ENCODE data around the gene UNC5CL. TPM values are rescaled to one million over a fixed set of nuclear protein-coding genes. Genes with fewer than 3 reads are reported as not detected.

Gene UNC5CL
- total RNA-seq, 1 experiment from 2014 or later = 10.6 TPM

DNA sequence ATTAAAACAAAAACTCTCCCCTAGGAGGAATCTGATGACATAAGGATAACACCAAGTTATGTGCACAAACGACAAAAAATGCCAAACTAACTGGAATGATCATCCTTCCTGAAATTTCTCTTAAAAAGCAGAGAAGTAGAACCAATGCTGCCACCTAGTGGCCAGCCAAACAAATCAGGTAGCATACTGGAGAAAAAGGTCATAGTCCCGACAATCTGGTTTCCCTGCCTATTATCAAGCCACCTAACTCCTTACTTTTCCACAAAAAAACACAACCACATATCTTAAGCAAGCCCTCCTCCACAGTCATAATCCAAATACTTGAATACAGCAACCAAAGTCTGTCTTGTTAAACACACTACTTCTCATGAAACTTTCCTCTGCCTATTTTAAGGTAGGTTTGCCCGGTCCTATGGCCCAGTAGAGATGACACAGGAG lies 27.9 kb upstream of the UNC5CL start:
- TF ChIP-seq, protein P1, sequence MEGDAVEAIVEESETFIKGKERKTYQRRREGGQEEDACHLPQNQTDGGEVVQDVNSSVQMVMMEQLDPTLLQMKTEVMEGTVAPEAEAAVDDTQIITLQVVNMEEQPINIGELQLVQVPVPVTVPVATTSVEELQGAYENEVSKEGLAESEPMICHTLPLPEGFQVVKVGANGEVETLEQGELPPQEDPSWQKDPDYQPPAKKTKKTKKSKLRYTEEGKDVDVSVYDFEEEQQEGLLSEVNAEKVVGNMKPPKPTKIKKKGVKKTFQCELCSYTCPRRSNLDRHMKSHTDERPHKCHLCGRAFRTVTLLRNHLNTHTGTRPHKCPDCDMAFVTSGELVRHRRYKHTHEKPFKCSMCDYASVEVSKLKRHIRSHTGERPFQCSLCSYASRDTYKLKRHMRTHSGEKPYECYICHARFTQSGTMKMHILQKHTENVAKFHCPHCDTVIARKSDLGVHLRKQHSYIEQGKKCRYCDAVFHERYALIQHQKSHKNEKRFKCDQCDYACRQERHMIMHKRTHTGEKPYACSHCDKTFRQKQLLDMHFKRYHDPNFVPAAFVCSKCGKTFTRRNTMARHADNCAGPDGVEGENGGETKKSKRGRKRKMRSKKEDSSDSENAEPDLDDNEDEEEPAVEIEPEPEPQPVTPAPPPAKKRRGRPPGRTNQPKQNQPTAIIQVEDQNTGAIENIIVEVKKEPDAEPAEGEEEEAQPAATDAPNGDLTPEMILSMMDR (IDR thresholded peaks at IDR 0.05; ENCODE audit: unreplicated experiment) = peak; percentile 79

DNA sequence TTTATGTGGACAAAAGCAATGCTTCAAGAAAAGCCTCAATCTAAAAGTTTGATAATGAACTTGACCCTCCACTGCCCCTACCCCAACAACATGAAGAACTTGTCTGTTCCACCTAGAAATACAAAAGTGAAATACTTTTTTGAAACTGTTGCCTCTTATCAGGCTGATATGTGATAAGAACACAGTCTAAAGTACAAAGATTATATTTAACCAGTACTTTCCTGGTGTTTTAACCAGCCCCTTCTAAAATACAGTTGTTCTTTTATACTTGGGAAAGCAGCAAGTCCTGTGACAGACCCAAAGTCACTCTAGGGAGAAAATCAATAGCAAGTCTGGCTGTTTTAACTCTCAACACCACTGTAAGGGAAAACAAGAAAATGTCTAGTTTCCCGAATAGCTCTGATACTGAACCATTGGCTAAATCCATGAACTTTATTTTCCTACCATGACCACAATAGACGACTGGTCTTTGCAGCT lies 26.6 kb upstream of the UNC5CL start:
- Mint-ChIP-seq H3K4me1 (ENCODE audit: low read depth, unreplicated experiment) (peaks cover 48% of the 10 kb centered on the region), H3K9me3 (ENCODE audit: low read depth, unreplicated experiment) (no peaks in the 10 kb centered on the region), H3K27me3 (ENCODE audit: unreplicated experiment) (no peaks in the 10 kb centered on the region), H3K4me3 (ENCODE audit: low read depth, unreplicated experiment) (peak overlapping the region; percentile 19), H3K36me3 (ENCODE audit: insufficient read depth, unreplicated experiment) (peaks cover 19% of the 10 kb centered on the region), H3K27ac (ENCODE audit: unreplicated experiment) (peak overlapping the region; percentile 39)
- no peak for DNase-seq
- TF ChIP-seq, protein P1 (IDR thresholded peaks at IDR 0.05; ENCODE audit: unreplicated experiment) = no peak
- intact Hi-C loops (cut with micrococcal nuclease; ENCODE audit: unreplicated experiment) = loop anchor here (1.0 to 5.0 kb wide), 5 partner anchors 26 to 738 kb away; partner anchors contain the start of gene UNC5CL
- no TSS peak for BruUV-seq (replicated peaks)
- CTCF ChIA-PET = interaction anchor here (0.7 to 1.2 kb wide), 5 partner anchors 25 to 1203 kb away, joined by 3 to 7 read pairs (median 4); partner anchors contain the start of gene UNC5CL

More for the DNA sequence above, 27.9 kb upstream of the UNC5CL start:
- Mint-ChIP-seq H3K9me3 (ENCODE audit: low read depth, unreplicated experiment) (no peaks in the 10 kb centered on the region), H3K4me3 (ENCODE audit: low read depth, unreplicated experiment) (no peak overlapping the region), H3K4me1 (ENCODE audit: low read depth, unreplicated experiment) (peaks cover 56% of the 10 kb centered on the region), H3K36me3 (ENCODE audit: insufficient read depth, unreplicated experiment) (peaks cover 29% of the 10 kb centered on the region), H3K27ac (ENCODE audit: unreplicated experiment) (peak overlapping the region; percentile 71), H3K27me3 (ENCODE audit: unreplicated experiment) (no peaks in the 10 kb centered on the region)
- peak; percentile 77 for DNase-seq
- BruUV-seq (replicated peaks) = no TSS peak
- intact Hi-C loops (cut with micrococcal nuclease; ENCODE audit: unreplicated experiment) = loop anchor here (1.0 to 5.0 kb wide), 3 partner anchors 40 to 740 kb away; no protein-coding TSS in a partner anchor
- CTCF ChIA-PET = no interaction called here

DNA sequence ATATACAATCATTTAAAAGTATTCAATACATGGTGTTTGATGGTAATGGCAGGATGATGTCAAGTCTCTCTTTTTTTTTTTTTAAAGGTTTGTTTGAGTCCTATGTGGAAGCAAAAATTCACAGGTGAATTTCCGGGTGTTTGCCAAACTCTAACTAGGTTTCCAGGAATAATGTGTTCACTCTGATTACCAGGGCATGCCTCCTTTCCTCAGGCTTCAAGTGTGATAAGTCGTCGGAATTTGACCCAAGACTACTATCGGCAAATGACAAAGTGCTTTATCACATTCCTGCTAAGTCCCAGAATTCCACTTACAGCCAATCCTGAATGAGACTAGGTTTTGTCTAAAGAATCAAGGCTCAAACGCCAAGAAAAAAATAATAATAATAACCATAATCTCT lies 25.8 kb upstream of the UNC5CL start:
- H3K9me3 Mint-ChIP-seq (ENCODE audit: low read depth, unreplicated experiment) = no peaks in the 10 kb centered on the region
- H3K4me3 Mint-ChIP-seq (ENCODE audit: low read depth, unreplicated experiment) = no peak overlapping the region
- CTCF ChIA-PET = interaction anchor here (0.7 to 3.2 kb wide), 5 partner anchors 9 to 1143 kb away, joined by 3 to 15 read pairs (median 4); partner anchors contain the start of gene UNC5CL
- H3K27ac Mint-ChIP-seq (ENCODE audit: unreplicated experiment) = no peak overlapping the region
- TF ChIP-seq, protein P1 (IDR thresholded peaks at IDR 0.05; ENCODE audit: unreplicated experiment) = no peak
- H3K27me3 Mint-ChIP-seq (ENCODE audit: unreplicated experiment) = no peaks in the 10 kb centered on the region
- no peak for DNase-seq
- H3K36me3 Mint-ChIP-seq (ENCODE audit: insufficient read depth, unreplicated experiment) = peaks cover 19% of the 10 kb centered on the region
- intact Hi-C loops (cut with micrococcal nuclease; ENCODE audit: unreplicated experiment) = loop anchor here (1.0 to 5.0 kb wide), 4 partner anchors 26 to 738 kb away; partner anchors contain the start of gene UNC5CL
- H3K4me1 Mint-ChIP-seq (ENCODE audit: low read depth, unreplicated experiment) = peaks cover 43% of the 10 kb centered on the region
- BruUV-seq (replicated peaks) = no TSS peak

DNA sequence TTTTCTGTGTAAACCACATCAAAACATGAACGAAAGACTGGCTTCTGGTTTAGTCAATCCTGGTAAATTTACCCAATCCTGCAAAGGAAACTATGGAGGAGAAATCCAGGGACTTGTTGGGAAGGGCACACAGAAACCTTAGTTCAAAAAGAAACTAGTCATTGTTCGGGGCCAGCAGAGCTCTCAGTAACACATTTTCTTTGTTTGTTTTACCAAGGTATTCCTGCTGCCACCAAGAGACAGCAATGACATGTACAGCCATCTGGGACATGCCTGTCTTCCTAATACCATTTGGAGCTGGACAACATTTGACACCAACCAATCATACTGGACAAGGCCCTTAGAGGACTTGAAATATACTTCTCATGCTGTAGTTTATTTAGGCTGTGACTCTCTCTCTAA lies 24.9 kb upstream of the UNC5CL start:
- Mint-ChIP-seq H3K4me1 (ENCODE audit: low read depth, unreplicated experiment) (peaks cover 48% of the 10 kb centered on the region), H3K36me3 (ENCODE audit: insufficient read depth, unreplicated experiment) (peaks cover 19% of the 10 kb centered on the region), H3K9me3 (ENCODE audit: low read depth, unreplicated experiment) (no peaks in the 10 kb centered on the region), H3K27me3 (ENCODE audit: unreplicated experiment) (no peaks in the 10 kb centered on the region), H3K4me3 (ENCODE audit: low read depth, unreplicated experiment) (no peak overlapping the region), H3K27ac (ENCODE audit: unreplicated experiment) (no peak overlapping the region)
- TF ChIP-seq, protein P1 (IDR thresholded peaks at IDR 0.05; ENCODE audit: unreplicated experiment) = no peak
- no TSS peak for BruUV-seq (replicated peaks)
- CTCF ChIA-PET = interaction anchor here (0.9 to 3.2 kb wide), 3 partner anchors 8 to 24 kb away, joined by 3 to 15 read pairs (median 4); partner anchors contain the start of gene UNC5CL
- intact Hi-C loops (cut with micrococcal nuclease; ENCODE audit: unreplicated experiment) = loop anchor here (2.0 kb wide), 1 partner anchor 169 kb away; no protein-coding TSS in a partner anchor
- no peak for DNase-seq
